Mucosa of descending colon (tissue), 3 donors: ENCODE measurements around the gene LRRIQ3. TPM values are rescaled to one million over a fixed set of nuclear protein-coding genes. Genes with fewer than 3 reads are reported as not detected.
"Not testable (repeated sequence)": the region's sequence is repeated elsewhere in the genome, so short reads cannot be mapped to it uniquely, and the experiment has no call there.

Experiments used
- ATAC-seq: fragments of 200-7000 bp; cut with Tn5 transposase; one replicate; pipeline ENCODE4 v1.9.1; 2020; ENCODE audit warnings: mild to moderate bottlenecking, moderate library complexity
- DNase-seq, 3 donors: peaks; one replicate each; pipeline ENCODE4 v3.0.0-alpha.2; 2020
- H3K36me3 ChIP-seq: fragments of 200-600 bp; one replicate; pipeline ENCODE4 v1.8.0; 2021; ENCODE audit warnings: low read depth, mild to moderate bottlenecking
- H3K4me1 ChIP-seq: fragments of 200-600 bp; one replicate; pipeline ENCODE4 v1.8.0; 2021; ENCODE audit warnings: low read depth, mild to moderate bottlenecking
- H3K4me3 ChIP-seq: fragments of 200-600 bp; one replicate; pipeline ENCODE4 v1.8.0; 2021; ENCODE audit warnings: mild to moderate bottlenecking
- H3K9me3 ChIP-seq: fragments of 200-600 bp; one replicate; pipeline ENCODE4 v1.8.0; 2021; ENCODE audit warnings: mild to moderate bottlenecking
- CTCF ChIP-seq: fragments of 200-600 bp; IDR thresholded peaks from one replicate; pipeline ENCODE4 v1.8.0; 2022; ENCODE audit warnings: antibody characterized with exemption, mild to moderate bottlenecking
- intact Hi-C, 2 donors: fragments of 100-400 bp; cut with DNase I in 1 of 2; cut with micrococcal nuclease in 1 of 2; formaldehyde crosslinking; loops; one replicate each; pipeline versions ENCODE4 v1.11.0 to v1.11.1; 2022; cut with DNase I, micrococcal nuclease
- total RNA-seq, 3 donors: library from RNA; stranded (reverse); fragmentation: NEBNext Ultra II Directional in 2 of 3; extraction: Animal tissue kit (Norgen Biotek cat#: 25700) in 2 of 3; gene quantifications; one replicate each; pipeline versions ENCODE4 v1.2.1 to v1.2.4, GENCODE V29; 2021 to 2023
- donor health status: DM: no; HTN: no; CAD: no; lungs with moderate emphysema.
- donor health status: DM: no; HTN: no; CAD: no.
- donor health status: DM: no; HTN: yes; CAD: no.

LRRIQ3 gene
- total RNA-seq, 3 donors from 2014 or later: 0.38 to 0.72 (median 0.63) TPM

- H3K9me3 ChIP-seq: no peaks in the 10 kb centered on the region
- no peak for TF ChIP-seq CTCF
Measured at GRCh38 chr1:74162333-74162732, 35.6 kb downstream of the LRRIQ3 start.

GRCh38 chr1:74161497-74161896 lies 36.5 kb downstream of the LRRIQ3 start:
- ATAC-seq: no peak
- H3K36me3 ChIP-seq: no peaks in the 10 kb centered on the region
- intact Hi-C loops: no loop called here
- H3K9me3 ChIP-seq: no peaks in the 10 kb centered on the region
- TF ChIP-seq CTCF: no peak
- no peaks in the 10 kb centered on the region for H3K4me1 ChIP-seq
- no peak for DNase-seq
- no peak overlapping the region for H3K4me3 ChIP-seq

More at GRCh38 chr1:74162333-74162732, 35.6 kb downstream of the LRRIQ3 start:
- no peaks in the 10 kb centered on the region for H3K4me1 ChIP-seq
- H3K36me3 ChIP-seq: no peaks in the 10 kb centered on the region
- DNase-seq (no peak), ATAC-seq (no peak)
- intact Hi-C loops: no loop called here
- H3K4me3 ChIP-seq: no peak overlapping the region

- intact Hi-C loops: no loop called here
- no peaks in the 10 kb centered on the region for H3K4me1 ChIP-seq
- H3K9me3 ChIP-seq: no peaks in the 10 kb centered on the region
- DNase-seq (no peak), ATAC-seq (no peak)
- TF ChIP-seq CTCF: no peak
- no peak overlapping the region for H3K4me3 ChIP-seq
- no peaks in the 10 kb centered on the region for H3K36me3 ChIP-seq
Measured at GRCh38 chr1:74160046-74160445, 37.9 kb downstream of the LRRIQ3 start.

GRCh38 chr1:74145086-74145485 lies 52.9 kb downstream of the LRRIQ3 start:
- no peak for ATAC-seq

GRCh38 chr1:74117370-74117769 lies 80.6 kb downstream of the LRRIQ3 start:
- H3K4me1 ChIP-seq, DNase-seq, ATAC-seq, H3K4me3 ChIP-seq, H3K36me3 ChIP-seq, H3K9me3 ChIP-seq, intact Hi-C loops: not testable (repeated sequence)

More at GRCh38 chr1:74145086-74145485, 52.9 kb downstream of the LRRIQ3 start:
- no peak for DNase-seq
- intact Hi-C loops: no loop called here
- H3K4me1 ChIP-seq: no peaks in the 10 kb centered on the region
- no peaks in the 10 kb centered on the region for H3K36me3 ChIP-seq
- no peaks in the 10 kb centered on the region for H3K9me3 ChIP-seq
- no peak overlapping the region for H3K4me3 ChIP-seq
- no peak for TF ChIP-seq CTCF

GRCh38 chr1:74113333-74113732 lies 84.6 kb downstream of the LRRIQ3 start:
- no peak for TF ChIP-seq CTCF
- DNase-seq (no peak), ATAC-seq (no peak)
- Histone ChIP-seq H3K9me3 (no peaks in the 10 kb centered on the region), H3K4me3 (no peak overlapping the region), H3K4me1 (no peaks in the 10 kb centered on the region), H3K36me3 (no peaks in the 10 kb centered on the region)
- intact Hi-C loops: no loop called here
